ENCODE data around the gene ELL3.
A peak's percentile ranks its signal among the peaks of the same experiment; 100 is the strongest.

ELL3 gene

GRCh38 chr15:43799945-43800285 lies 23.1 kb upstream of the ELL3 start, which contains the start of gene SERINC4:
TSS of gene SERINC4 (minus strand) at chr15:43800220. CDS start at chr15:43799986, 234 bp downstream.
- peaks cover 70% of the 10 kb centered on the region for H3K36me3 ChIP-seq (ENCODE audit: insufficient read depth, low read length)
- H3K27ac ChIP-seq (ENCODE audit: low read length): peak within 1 kb of the TSS; percentile 96
- ATAC-seq (ENCODE audit: insufficient read depth, low read depth) (no peak), DNase-seq (no peak)
- peak within 1 kb of the TSS; percentile 94 for H2AFZ ChIP-seq (ENCODE audit: low read depth, low read length)
- peak within 1 kb of the TSS; percentile 77 for H3K4me2 ChIP-seq (ENCODE audit: insufficient read depth, low read length)
- peaks cover 10% of the 10 kb centered on the region for H4K20me1 ChIP-seq (ENCODE audit: insufficient read depth, low read length)
- H3K9me3 ChIP-seq (ENCODE audit: insufficient read depth, low read length, severe bottlenecking): no peaks in the 10 kb centered on the region
- H3K4me1 ChIP-seq (ENCODE audit: insufficient read depth, low read length): peaks cover 26% of the 10 kb centered on the region
- H3K79me2 ChIP-seq (ENCODE audit: insufficient read depth, low read length): peaks cover 29% of the 10 kb centered on the region
- no peaks in the 10 kb centered on the region for H3K27me3 ChIP-seq (ENCODE audit: insufficient read depth, low read length, poor library complexity)
- peak within 1 kb of the TSS; percentile 67 to 88 for H3K4me3 ChIP-seq (ENCODE audit: low read depth in 1 of 2, low read length in 2 of 2)
- H3K9ac ChIP-seq (ENCODE audit: low read depth, low read length): peak within 1 kb of the TSS; percentile 73
- TF ChIP-seq CTCF (IDR thresholded peaks at IDR 0.05; ENCODE audit: borderline replicate concordance, extremely low read depth, low read length, poor library complexity, severe bottlenecking) (no peak), EZH2 (IDR thresholded peaks at IDR 0.05; ENCODE audit: borderline replicate concordance, low read depth, low read length, severe bottlenecking) (no peak)

- H4K20me1 ChIP-seq (ENCODE audit: insufficient read depth, low read length): peaks cover 16% of the 10 kb centered on the region
- peaks cover 35% of the 10 kb centered on the region for H3K79me2 ChIP-seq (ENCODE audit: insufficient read depth, low read length)
- no peaks in the 10 kb centered on the region for H3K9me3 ChIP-seq (ENCODE audit: insufficient read depth, low read length, severe bottlenecking)
- no peaks in the 10 kb centered on the region for H3K27me3 ChIP-seq (ENCODE audit: insufficient read depth, low read length, poor library complexity)
- peaks cover 32% of the 10 kb centered on the region for H3K4me1 ChIP-seq (ENCODE audit: insufficient read depth, low read length)
- no peak for DNase-seq
- peak overlapping the region; percentile 77; the same call in 1 of the 2 replicates for H3K4me2 ChIP-seq (ENCODE audit: insufficient read depth, low read length)
- peak overlapping the region; percentile 96 for H3K27ac ChIP-seq (ENCODE audit: low read length)
- no peak overlapping the region for H2AFZ ChIP-seq (ENCODE audit: low read depth, low read length)
- TF ChIP-seq EZH2 (IDR thresholded peaks at IDR 0.05; ENCODE audit: borderline replicate concordance, low read depth, low read length, severe bottlenecking) (no peak), CTCF (IDR thresholded peaks at IDR 0.05; ENCODE audit: borderline replicate concordance, extremely low read depth, low read length, poor library complexity, severe bottlenecking) (peak; percentile 14)
- no peak overlapping the region for H3K4me3 ChIP-seq (ENCODE audit: low read depth in 1 of 2, low read length in 2 of 2)
- ATAC-seq (ENCODE audit: insufficient read depth, low read depth): no peak
- H3K36me3 ChIP-seq (ENCODE audit: insufficient read depth, low read length): peaks cover 70% of the 10 kb centered on the region
- H3K9ac ChIP-seq (ENCODE audit: low read depth, low read length): peak overlapping the region; percentile 73; the same call in 1 of the 2 replicates
Observed at GRCh38 chr15:43799209-43799944, 22.6 kb upstream of the ELL3 start.

DNA sequence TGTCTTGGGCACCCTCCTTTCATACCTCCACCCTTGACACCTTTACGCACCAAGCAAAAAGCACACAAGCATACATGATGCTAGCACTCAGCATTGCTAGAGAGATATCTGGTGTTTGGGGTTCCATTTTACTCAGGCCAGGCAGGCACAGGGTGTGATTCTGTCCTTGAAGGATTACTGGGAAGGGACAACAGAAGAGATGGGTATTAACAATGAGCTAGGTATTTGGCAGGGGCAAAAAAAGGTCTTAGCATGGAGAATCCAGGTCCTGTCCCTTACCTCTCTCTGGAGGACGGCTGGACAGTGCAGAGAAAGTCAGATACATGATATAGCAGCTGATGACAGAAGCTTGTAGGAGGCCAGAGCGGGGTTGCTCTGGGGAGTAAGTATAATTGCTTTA lies 19.8 kb upstream of the ELL3 start:
- H3K9ac ChIP-seq (ENCODE audit: low read depth, low read length): no peak overlapping the region
- H3K79me2 ChIP-seq (ENCODE audit: insufficient read depth, low read length): peaks cover 48% of the 10 kb centered on the region
- H2AFZ ChIP-seq (ENCODE audit: low read depth, low read length): no peak overlapping the region
- peaks cover 37% of the 10 kb centered on the region for H4K20me1 ChIP-seq (ENCODE audit: insufficient read depth, low read length)
- ATAC-seq (ENCODE audit: insufficient read depth, low read depth): no peak
- H3K4me2 ChIP-seq (ENCODE audit: insufficient read depth, low read length): no peak overlapping the region
- no peak overlapping the region for H3K27ac ChIP-seq (ENCODE audit: low read length)
- DNase-seq: no peak
- H3K9me3 ChIP-seq (ENCODE audit: insufficient read depth, low read length, severe bottlenecking): no peaks in the 10 kb centered on the region
- H3K27me3 ChIP-seq (ENCODE audit: insufficient read depth, low read length, poor library complexity): no peaks in the 10 kb centered on the region
- peaks cover 43% of the 10 kb centered on the region for H3K4me1 ChIP-seq (ENCODE audit: insufficient read depth, low read length)
- no peak for TF ChIP-seq EZH2 (IDR thresholded peaks at IDR 0.05; ENCODE audit: borderline replicate concordance, low read depth, low read length, severe bottlenecking)
- TF ChIP-seq CTCF (IDR thresholded peaks at IDR 0.05; ENCODE audit: borderline replicate concordance, extremely low read depth, low read length, poor library complexity, severe bottlenecking): no peak
- peaks cover 75% of the 10 kb centered on the region for H3K36me3 ChIP-seq (ENCODE audit: insufficient read depth, low read length)
- H3K4me3 ChIP-seq (ENCODE audit: low read depth in 1 of 2, low read length in 2 of 2): no peak overlapping the region
